GM18868 (cell line): ENCODE data around the gene KIF17.
"Not testable (repeated sequence)": the region's sequence is repeated elsewhere in the genome, so short reads cannot be mapped to it uniquely, and the experiment has no call there.

Experiments
- ATAC-seq: cut with Tn5 transposase; IDR thresholded peaks from one replicate; pipeline ENCODE4 v1.9.1; 2021; ENCODE audit warnings: mild to moderate bottlenecking, moderate library complexity; ENCODE audit not compliant: unreplicated experiment

Gene KIF17

DNA sequence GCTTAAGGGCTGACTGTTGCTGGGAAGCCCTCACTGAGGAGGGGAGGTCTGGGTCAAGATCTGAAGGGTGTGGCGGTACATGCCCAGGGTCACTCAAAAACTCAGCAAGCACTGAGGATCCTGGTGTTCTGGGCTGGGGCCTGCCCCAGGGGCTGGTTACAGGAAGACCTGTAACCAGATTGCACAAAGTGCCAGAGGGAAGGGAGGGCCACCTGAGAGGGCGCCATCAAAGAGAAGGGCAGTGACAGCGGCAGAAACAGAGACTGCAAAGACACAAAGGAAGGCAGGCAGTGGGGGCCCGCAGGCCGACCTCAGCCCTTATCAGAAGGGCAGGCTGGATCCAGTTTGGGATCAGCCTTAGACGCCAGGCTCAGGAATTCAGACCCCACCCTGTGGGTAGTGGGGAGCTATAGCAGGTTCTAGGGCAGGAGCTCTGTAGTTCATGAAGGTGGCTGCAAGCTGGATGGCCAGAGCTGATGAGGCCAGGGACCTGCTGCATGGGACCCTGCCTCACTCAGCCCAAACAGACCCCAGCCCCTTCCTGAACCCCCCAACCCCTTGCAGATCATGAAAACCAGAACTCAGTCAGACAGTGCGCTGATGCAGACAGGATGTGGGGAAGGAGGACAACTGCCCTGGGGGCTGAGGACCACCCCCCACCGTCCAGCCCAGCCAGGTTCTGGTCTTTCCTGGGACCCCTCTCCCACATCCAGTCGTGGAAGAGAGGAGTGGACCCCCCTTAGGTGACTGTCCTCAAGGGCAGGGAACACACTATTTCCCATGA is 10.8 kb upstream of the KIF17 start:
- no peak for ATAC-seq

DNA sequence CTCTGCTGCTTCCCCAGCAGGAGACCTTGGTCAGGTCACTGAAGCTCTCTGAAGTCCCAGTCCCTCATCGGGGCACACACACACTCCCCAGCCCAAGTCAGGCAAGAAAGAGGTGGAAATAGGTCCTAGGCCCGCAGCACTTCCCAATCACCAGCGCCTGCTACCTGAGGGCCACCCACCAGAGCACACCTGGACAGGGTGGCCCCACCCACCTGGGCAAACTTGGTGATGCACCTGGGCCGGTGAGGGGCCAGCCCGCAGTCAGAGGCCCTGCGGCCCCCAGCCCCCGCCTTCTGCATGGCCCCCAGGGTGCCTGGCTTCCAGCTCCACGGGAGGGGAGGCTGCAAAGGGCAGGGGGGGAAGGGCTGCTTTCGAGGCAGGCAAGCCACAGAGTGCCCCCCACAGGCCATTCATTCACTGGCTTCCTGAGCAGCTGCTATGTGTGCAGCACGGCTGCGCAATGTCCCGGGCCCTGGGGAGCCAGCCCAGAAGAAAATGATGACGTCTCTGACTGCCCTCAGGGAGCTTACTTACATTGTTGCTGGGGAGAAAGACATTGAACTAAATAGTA is 10.0 kb upstream of the KIF17 start:
- ATAC-seq: no peak

- ATAC-seq: no peak
These were observed 9.3 kb upstream of the KIF17 start for GRCh38 chr1:20726932-20727745.

DNA sequence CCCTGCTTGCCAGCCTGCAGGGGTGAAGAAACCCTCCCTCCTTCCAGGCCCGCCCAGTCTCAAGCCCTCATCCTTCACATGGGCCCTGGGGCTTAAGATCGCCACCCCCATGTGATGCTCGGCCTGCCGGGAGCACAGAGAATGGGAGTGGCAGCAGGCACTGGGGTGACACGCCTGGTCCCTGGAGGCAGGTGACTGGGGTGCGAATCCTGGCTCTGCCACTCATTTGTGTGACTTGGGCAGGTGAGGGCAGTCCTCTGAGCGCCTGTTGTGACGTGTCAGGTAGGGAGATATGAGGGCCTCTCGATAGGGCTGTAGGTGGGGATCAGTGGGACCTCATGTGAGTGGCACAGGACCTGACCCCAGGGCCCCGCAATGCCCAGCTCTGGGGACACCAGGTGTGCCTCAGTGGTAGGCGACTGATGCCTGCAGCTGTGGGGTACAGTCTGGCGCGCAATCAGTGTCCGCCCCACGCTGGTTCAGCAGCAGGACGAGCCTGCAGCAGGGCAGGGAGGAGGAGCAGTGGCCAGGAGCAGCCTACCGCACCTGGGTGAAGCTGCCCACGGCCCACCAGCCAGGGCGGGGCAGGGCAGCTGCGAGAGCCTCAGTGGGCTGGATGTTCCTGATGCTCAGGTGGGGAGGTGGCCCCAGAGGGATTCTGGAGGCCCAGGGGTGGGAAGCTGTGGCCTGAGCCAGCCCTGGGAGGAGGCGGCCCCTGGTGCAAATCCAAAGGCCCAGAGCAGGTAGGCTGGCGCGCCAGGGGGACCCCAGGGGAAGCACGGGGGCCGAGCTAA is 8.5 kb upstream of the KIF17 start:
- no peak for ATAC-seq

- ATAC-seq: no peak
These were observed 7.6 kb upstream of the KIF17 start for GRCh38 chr1:20725189-20726117.

DNA sequence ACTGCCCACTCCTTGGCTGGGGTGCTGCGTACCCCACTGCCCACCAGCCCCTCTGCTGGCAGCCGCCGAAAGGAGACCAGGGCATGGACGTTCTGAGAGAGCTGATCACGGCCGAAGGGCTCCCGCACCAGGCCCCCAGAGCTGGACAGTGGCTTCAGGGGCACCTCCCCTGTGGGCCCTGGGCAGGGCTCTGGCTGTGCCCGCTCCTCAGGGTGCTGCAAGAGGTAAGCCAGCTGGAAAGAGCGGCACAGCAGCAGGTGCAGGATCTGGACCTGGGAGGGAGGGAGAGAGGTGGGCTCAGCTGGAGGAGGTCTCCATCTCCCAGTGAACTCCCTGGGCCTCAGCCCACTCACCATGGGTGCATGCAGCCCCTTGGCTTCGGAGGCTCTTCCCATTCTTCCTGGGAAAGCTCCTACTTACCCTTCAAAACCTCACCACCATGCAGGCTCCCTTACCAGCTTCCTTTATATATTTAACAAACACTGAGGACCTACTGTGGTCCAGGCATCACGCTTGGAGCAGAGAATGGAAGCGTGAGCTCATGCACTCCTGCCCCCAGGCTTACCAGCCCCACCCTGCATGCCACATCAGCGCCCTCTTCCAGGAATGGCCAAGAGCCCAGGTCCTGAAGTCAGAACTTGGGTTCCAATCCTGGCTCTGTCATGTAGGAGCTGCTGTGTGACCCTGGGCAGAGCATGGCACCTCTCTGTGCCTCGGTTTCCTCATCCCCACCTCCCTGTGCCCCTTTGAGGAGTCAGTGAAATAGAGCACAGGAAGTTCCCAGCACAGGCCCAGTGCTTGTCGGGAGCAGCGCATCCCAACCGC is 6.8 kb upstream of the KIF17 start:
- ATAC-seq: no peak

DNA sequence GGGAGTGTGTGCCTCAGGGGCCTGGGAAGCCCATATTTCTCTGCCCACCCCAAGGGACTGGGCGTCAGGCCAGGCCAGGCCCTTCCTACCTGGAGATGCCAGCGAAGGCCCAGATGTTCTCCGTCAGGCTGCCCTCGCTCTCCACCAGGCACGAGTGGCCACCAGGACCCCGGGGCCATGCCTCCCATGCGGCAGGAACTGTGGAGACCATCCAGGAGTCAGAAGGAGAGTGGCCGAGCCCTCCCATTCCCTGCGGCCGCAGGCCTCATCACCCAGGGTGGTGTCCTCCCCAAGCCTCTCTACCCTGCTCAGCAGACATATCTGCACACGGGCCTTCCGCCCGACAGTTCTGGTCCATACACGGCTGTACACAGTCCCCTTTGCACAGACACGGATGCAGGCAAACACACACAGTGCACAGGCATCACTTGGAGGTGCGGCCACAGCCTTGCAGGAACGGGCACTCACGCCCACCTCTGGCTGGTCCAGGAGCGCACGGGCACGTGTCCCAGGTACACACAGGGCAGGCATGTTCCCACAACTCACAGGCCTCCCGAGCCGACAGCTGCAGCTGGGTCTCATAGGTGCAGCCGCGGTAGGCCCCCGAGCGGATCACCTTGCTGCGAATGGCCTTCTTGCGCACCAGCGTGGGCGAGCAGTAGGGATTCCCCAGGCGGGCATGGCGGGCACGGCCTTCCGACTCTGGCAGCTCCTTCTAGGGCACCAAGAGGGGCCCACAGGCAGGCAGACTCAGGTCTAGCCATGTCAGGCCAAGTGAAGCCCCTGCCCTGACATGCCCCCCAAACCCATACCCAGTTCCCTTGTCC is 5.9 kb upstream of the KIF17 start:
- no peak for ATAC-seq

- ATAC-seq: no peak
These were observed 5.3 kb upstream of the KIF17 start for GRCh38 chr1:20723159-20723536.

DNA sequence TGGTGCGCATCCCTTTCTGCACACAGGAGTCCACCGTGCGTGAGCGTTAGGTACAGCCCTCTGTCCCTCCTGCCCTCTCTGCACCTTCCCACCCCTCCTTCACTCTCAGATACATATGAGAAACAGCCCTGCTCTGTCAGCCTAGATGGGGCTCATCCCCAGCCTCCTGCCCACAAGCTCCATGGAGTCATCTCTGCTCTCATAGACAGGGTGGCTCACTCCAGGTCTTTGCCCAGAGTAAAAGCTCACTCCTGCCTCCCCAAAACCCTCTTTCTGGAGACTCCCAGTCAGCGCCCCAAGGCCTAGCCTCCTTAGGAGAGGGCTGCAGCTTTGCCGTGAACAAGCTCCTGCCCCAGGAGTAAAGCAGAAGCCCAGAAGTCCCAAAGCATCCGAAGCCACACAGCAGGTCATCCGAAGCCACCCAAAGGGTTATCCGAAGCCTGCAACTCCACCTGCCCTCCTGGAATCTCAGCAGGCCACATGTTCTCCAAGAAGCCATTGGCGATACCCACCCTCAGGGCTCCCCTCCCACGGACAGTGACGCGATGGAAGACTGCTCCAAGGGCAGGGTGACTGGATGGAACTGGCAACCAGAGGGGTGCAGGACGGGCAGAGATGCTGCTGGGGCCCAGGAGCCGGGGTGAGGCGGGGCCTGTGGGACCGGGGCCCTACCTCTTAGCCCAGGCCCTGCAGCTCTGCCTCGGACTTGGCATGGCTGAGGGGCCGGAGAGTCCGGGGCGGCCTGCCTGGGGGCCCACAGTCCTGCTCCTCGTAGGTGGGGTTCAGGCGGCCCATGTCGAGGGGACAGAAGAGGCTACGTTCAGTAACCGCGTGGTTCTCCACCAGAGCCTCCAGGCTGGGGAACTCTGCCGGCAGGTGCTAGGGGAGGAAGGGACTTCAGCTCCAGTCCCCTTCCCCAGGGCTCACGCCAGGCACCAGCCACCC is 3.6 kb upstream of the KIF17 start:
- no peak for ATAC-seq

DNA sequence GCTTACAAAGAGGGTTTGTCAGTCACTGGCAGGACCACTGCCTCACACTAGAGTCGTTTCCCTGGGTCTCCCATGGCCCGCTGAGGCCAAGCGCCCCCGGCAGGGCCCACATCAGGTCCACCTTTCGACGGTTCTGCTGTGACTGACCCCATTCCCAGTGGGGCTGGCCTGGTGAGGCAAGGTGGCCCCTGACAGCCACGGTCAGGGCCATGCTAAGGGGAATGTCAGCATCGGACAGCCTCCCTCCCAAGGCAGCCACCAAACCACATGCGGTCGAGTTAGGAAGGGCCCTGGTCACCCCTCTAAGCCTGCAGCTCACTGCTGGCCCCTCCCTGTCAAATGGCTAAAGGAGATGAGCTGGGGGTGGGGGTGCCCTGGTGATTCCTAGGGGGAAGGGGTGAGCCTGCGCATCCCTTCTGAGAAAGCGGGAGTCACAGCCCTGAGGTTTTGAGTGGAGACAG is 2.9 kb upstream of the KIF17 start:
- no peak for ATAC-seq

DNA sequence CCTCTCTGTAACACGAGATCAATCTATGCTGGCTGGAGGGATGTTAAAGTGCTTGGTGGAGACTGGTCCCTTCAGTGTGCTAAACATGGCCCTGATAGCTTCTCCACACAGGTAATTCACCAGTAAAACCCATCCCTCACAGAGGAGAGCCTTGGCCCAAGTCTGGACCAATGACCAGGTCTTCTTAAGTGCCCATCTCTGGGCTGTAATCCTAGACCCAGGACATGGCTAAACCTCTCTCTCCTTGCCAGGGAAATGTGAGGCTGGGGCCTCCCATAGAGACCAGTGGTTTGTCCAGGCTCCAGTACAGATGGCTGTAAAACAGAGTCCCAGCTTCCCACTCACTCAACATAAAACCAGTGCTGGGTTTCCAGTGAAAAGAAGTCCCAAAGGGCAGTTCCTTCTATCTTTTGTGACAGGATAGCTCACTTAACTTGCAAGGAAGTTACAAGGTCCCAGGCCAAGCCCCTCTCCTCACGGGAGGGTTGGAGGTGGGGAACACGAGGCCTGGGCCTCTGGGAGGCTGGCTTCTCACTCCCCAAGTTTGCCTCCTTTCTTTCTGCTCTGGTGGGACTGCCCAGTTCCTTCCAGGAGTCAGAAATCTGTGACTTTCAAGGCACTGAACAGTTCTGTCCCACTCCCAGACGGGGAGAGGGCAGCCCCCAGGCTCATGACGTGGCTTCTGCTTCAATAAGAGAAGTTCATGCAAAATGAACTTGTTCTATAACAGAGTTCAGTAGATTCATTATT is 2.2 kb upstream of the KIF17 start:
- ATAC-seq: no peak

GRCh38 chr1:20719261-20719660 is 1.5 kb upstream of the KIF17 start:
- ATAC-seq: no peak

DNA sequence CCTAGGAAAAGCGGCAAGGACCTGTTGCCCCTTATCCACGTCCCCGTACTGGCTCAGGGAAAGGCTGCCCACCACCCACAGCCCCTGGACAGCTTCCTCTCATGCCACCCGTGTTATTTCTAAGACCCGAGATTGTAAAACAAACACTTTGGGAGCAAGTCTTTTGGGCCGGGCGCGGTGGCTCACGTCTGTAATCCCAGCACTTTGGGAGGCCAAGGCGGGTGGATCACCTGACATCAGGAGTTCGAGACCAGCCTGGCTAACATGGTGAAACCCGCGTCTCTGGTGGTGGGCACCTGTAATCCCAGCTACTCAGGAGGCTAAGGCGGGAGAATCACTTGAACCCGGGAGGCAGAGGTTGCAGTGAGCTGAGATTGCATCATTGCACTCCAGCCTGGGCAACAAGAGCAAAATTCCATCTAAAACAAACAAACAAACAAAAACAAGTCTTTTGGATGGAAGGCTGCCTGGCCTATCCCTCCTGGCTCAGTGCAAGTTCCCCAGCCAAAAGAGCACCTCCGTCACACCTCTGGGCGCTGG is 606 bp upstream of the KIF17 start:
- ATAC-seq: not testable (repeated sequence)

DNA sequence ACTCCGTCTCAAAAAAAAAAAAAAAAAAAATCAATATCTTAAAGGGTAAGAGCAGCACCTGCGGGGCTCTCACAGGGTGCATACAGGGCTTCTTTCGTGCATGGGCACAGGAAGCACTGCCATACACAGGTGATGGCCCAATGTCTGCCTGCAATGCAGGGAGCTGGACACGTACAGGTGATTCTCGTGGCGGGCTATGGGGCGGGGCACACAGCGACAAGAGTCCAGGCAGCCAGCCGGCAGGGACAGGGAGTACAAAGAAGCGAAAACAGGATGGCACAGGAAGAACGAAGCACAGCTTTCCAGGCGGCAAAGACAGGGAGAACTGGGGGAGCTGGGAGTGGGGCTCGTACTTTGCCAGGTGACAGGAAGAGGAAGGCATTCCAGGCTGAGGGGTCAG is 1.6 kb downstream of the KIF17 start:
- ATAC-seq: no peak

DNA sequence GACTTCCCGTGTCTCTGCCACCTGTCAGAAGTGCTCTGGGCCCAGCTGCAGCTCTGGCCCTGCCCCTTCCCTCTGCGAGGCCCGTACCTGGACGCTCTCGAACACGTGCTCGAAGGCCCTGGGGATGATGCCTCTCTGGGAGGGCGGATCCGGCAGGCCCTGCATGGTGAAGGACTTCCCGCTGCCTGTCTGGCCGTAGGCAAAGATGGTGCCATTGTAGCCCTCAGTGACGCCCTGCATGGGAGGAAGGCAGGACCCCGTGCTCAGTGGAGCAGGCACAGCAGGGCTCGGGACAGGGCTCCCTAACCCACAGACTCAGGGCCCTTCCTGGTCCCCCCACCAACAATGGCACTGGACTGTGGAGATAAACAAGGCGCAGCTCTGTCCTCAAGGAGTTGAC is 2.4 kb downstream of the KIF17 start:
- ATAC-seq: no peak

DNA sequence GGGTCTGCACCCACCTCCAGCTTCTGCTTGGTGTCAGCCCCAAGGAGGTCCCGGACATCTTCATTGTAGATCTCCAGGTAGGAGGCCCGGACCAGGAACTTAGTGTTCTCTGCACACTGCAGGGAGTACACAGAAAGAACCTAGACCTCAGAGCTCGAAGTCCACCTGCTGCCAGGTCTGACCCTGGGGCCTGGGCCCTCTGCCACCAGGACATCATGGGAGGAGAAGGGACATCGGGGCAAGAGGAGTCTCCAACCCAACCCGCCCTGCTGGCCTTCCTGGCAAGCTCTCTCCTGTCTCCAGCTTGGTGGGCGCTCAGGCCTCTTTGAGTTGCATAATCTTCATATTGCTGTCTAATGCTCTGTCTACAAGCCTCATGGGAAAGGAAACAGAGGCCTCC is 4.4 kb downstream of the KIF17 start:
- ATAC-seq: no peak
